ENCODE measurements around the gene PTPRG.

DNA sequence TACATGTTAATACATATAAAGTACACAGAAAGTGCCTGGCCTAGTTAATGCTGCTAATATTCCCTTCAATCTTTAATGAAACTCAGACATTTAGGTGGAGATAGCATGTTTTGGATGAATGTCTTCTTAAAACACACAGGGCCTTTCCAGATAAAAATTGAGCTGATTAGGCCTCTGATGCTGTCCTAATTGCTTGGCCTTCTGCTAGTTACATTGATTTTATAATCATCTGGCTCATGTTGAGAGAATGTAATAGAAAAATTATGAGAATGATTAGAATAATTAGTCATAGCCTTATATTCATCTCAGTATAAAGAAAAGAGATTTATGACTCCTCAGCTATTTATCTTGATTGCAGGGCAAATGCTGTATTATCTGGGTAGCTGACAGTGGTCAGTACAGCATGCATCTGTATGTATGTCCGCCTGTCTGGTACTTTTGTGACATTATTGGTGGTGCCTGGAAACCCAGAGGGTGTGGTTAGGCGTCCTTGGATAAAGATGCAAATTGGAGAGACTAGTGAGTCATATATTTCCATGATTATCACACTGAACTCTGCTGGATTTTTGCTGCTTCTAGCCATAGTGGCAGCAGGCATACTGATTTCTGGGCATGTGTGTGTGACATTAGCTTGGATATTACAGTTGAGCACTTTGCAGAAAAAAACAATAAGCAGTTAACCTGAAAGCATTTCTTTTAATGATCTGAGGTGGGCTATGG lies 691.2 kb downstream of the PTPRG start:
- TF ChIP-seq CTCF (conservative IDR thresholded peaks at IDR 0.05; ENCODE audit: low read length) (no peak), EZH2phosphoT487 (IDR thresholded peaks at IDR 0.05; ENCODE audit: borderline replicate concordance) (no peak)

Measured in Loucy (cell line).